ENCODE results near the gene STK17B.

GRCh38 chr2:196153480-196153879, 17.9 kb downstream of the STK17B start:
- no peak for TF ChIP-seq POLR2AphosphoS5 (IDR thresholded peaks at IDR 0.05; ENCODE audit: low read depth, low read length)
- TF ChIP-seq EGR1 (IDR thresholded peaks at IDR 0.05; ENCODE audit: borderline replicate concordance, low read depth, low read length): no peak
- no peak for TF ChIP-seq POLR2A (IDR thresholded peaks at IDR 0.05; ENCODE audit: control extremely low read depth in 1 of 2, low read depth in 2 of 2, low read length in 2 of 2)
- no peak for TF ChIP-seq KDM1A (IDR thresholded peaks at IDR 0.05; ENCODE audit: borderline replicate concordance, low read length)
- TF ChIP-seq, protein P1, sequence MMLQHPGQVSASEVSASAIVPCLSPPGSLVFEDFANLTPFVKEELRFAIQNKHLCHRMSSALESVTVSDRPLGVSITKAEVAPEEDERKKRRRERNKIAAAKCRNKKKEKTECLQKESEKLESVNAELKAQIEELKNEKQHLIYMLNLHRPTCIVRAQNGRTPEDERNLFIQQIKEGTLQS (IDR thresholded peaks at IDR 0.05; ENCODE audit: insufficient read depth, low read depth, low read length): no peak
- TF ChIP-seq ATF2 (IDR thresholded peaks at IDR 0.05; ENCODE audit: low read length): no peak
- no peak for TF ChIP-seq CTCF (IDR thresholded peaks at IDR 0.05; ENCODE audit: control extremely low read depth in 1 of 3, insufficient read depth in 1 of 3, low read depth in 1 of 3, low read length in 3 of 3)
- TF ChIP-seq TCF12 (IDR thresholded peaks at IDR 0.05; ENCODE audit: low read depth, low read length): no peak
- TF ChIP-seq GABPA (IDR thresholded peaks at IDR 0.05; ENCODE audit: borderline replicate concordance, insufficient read depth, low read length): no peak
- no peak for TF ChIP-seq TAF1 (IDR thresholded peaks at IDR 0.05; ENCODE audit: low read depth, low read length)

Data from H1 (cell line).